ENCODE results near the gene FNDC4.

Gene FNDC4

DNA sequence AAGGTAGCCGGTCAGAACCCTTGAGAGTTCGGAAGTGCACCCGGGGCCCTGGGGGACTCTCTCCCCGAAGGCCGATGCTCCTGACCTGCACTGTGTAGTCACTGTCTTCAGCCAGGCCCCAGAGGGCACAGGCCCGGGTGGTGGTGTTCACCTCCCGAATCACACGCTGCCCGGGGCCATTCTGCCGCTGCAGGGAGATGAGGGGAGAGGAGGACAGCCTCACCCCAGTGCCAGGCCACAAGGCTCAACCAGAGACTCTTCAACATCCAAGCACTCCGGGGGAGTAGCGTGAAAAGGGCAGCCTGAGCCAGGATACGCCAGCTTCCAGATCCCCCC, 1.1 kb downstream of the FNDC4 start:
- no peak for DNase-seq (ENCODE audit: low read depth in 2 of 2)

DNA sequence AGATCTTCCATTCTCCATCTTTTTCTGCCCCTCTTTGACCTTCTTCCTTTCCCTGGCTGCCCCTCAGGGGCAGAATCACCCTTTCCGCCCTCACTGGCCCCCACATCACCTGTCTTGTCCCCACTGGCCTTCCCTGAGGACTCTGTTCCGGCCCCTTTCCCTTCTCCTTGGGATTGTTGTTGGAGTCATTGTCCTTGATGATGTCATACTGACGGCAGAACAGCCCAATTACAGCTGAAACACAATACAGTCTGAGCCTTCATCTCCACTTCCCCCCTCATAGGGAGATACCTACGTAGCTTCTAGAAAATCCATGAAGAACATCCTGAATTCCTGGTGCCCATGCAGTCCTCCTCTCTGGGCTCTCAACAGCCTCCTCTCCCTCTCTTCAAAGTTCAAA, 2.4 kb downstream of the FNDC4 start:
- no peak for DNase-seq (ENCODE audit: low read depth in 2 of 2)

GRCh38 chr2:27489498-27490397, 5.3 kb downstream of the FNDC4 start, which contains the start of gene IFT172:
Gene IFT172, minus strand, starts transcription at chr2:27489743. Its CDS starts 90 bp downstream, at chr2:27489653.
- DNase-seq (ENCODE audit: low read depth in 2 of 2) = peak; percentile 96 to 99

- DNase-seq (ENCODE audit: low read depth in 2 of 2) = no peak
Measured at GRCh38 chr2:27489118-27489497, 5.9 kb downstream of the FNDC4 start.

- no peak for DNase-seq (ENCODE audit: low read depth in 2 of 2)
Measured at GRCh38 chr2:27485496-27485895, 9.5 kb downstream of the FNDC4 start.

- DNase-seq (ENCODE audit: low read depth in 2 of 2) = no peak
Measured at GRCh38 chr2:27471961-27472360, 23.0 kb downstream of the FNDC4 start.

DNA sequence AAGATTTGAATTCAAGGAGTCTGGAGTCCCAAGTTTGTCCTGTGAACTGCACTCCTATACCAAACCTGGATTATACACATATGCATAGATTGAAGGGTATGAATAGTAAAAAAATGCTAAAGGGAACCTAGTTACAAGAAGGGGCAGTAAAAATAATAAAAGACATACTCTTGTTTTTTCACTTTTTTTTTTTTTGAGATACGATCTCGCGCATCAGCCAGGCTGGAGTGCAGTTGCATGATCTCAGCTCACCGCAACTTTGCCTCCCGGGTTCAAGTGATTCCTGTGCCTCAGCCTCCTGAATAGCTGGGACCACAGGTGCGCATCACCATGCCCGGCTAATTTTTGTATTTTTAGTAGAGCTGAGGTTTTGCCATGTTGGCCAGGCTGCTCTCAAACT, 30.6 kb downstream of the FNDC4 start:
- DNase-seq (ENCODE audit: low read depth in 2 of 2) = no peak

- no peak for DNase-seq (ENCODE audit: low read depth in 2 of 2)
Measured at GRCh38 chr2:27461118-27461517, 33.9 kb downstream of the FNDC4 start.

GRCh38 chr2:27453968-27454367, 41.0 kb downstream of the FNDC4 start:
- DNase-seq (ENCODE audit: low read depth in 2 of 2) = no peak

- no peak for DNase-seq (ENCODE audit: low read depth in 2 of 2)
Measured at GRCh38 chr2:27451095-27451494, 43.9 kb downstream of the FNDC4 start.

DNA sequence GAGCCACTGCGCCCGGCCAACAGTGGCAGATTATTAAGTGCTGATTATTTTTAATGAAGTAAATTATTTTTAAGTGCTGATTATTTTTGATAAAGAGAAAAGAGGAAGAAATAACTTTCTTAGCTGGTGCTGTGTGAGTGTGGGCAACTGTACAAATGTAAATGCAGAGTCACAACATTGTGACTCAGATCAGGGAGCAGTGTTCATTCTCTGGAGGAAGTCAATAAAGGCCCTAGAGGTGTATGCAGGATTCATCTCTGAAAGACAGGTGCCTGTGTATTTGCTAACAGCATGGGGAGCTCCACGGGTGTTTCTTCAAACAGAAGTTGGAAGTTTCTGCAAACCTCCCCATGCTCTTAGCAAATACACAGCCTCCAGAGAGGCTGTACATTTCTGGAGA, 46.6 kb downstream of the FNDC4 start:
- DNase-seq (ENCODE audit: low read depth in 2 of 2) = no peak

- no peak for DNase-seq (ENCODE audit: low read depth in 2 of 2)
Measured at GRCh38 chr2:27446057-27446456, 48.9 kb downstream of the FNDC4 start.

DNA sequence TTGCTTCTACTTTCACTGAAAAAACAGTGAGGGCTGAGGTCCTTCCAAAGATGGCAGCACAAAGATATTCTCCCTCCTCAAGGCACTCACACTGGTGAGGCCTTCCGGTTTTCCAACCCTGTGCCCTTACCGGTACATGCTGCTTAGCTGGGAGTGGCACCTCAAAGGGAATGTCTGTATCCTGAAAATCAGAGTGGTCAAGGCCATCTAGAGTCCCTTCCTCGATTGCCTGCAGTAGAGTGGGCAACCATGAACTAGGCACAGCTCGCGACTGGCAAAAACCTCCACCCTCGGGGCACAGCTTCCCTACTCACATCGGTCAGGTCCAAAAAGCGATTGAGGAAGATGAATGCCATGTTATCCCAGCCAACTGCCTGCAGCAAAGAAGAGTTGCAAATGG, 49.4 kb downstream of the FNDC4 start:
- DNase-seq (ENCODE audit: low read depth in 2 of 2) = no peak

GRCh38 chr2:27445155-27445554, 49.8 kb downstream of the FNDC4 start:
- DNase-seq (ENCODE audit: low read depth in 2 of 2) = no peak

GRCh38 chr2:27442920-27443282, 52.1 kb downstream of the FNDC4 start:
- no peak for DNase-seq (ENCODE audit: low read depth in 2 of 2)

DNA sequence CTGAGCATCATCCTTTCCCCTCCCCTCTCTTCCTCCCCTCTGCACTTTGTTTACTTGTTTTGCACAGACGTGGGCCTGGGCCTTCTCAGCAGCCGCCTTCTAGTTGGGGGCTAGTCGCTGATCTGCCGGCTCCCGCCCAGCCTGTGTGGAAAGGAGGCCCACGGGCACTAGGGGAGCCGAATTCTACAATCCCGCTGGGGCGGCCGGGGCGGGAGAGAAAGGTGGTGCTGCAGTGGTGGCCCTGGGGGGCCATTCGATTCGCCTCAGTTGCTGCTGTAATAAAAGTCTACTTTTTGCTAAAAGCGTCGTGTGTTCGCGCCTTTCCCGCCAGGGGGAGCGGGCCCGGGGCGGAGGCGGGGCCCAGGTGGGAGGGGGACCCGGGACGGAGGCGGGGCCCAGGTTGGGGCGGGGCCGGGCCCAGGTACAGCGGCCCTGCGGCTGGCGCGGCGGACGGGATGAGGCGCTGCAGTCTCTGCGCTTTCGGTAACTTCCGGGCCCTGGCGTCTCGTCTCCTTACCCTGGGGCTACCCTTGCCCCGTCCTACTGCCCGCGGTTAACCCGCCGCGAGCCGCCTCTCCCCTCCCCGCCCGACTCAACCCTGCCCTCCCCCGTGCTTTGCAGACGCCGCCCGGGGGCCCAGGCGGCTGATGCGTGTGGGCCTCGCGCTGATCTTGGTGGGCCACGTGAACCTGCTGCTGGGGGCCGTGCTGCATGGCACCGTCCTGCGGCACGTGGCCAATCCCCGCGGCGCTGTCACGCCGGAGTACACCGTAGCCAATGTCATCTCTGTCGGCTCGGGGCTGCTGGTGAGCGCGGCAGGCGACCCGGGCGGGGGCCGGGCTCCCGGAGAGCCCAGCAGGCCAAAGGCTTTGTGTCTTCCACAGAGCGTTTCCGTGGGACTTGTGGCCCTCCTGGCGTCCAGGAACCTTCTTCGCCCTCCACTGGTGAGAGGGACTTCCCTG, 52.8 kb downstream of the FNDC4 start, which contains the start of gene KRTCAP3:
TSS of gene KRTCAP3 (plus strand) at position 424 of the 962 bp plus-strand sequence. CDS start at position 456, 32 bp downstream.
- DNase-seq (ENCODE audit: low read depth in 2 of 2) = peak in 1 of 2 donors; percentile 20
